ENCODE results near the gene NMRK1.

Gene NMRK1

GRCh38 chr9:75120686-75121085 is 32.7 kb upstream of the NMRK1 start:
- Histone ChIP-seq H3K27ac (ENCODE audit: low read depth in 2 of 2, low read length in 2 of 2) (no peak overlapping the region), H3K36me3 (ENCODE audit: control insufficient read depth in 2 of 2, insufficient read depth in 2 of 2, low read length in 2 of 2) (peaks cover 18% of the 10 kb centered on the region in 2 donors), H3K9ac (ENCODE audit: low read depth in 1 of 2, low read length in 2 of 2) (no peak overlapping the region), H3K4me1 (ENCODE audit: control insufficient read depth in 2 of 2, insufficient read depth in 2 of 2, low read length in 2 of 2) (no peaks in the 10 kb centered on the region), H3K9me3 (ENCODE audit: control insufficient read depth in 2 of 2, low read length in 2 of 2) (no peaks in the 10 kb centered on the region), H3K27me3 (ENCODE audit: control insufficient read depth in 2 of 2, insufficient read depth in 2 of 2, low read length in 2 of 2) (no peaks in the 10 kb centered on the region), H3K4me3 (ENCODE audit: low read length in 2 of 2) (no peak overlapping the region)

- no peaks in the 10 kb centered on the region for H3K27me3 ChIP-seq (ENCODE audit: control insufficient read depth in 2 of 2, insufficient read depth in 2 of 2, low read length in 2 of 2)
- H3K9me3 ChIP-seq (ENCODE audit: control insufficient read depth in 2 of 2, low read length in 2 of 2): no peaks in the 10 kb centered on the region
- peaks cover 18% of the 10 kb centered on the region in 2 donors for H3K36me3 ChIP-seq (ENCODE audit: control insufficient read depth in 2 of 2, insufficient read depth in 2 of 2, low read length in 2 of 2)
- no peak overlapping the region for H3K9ac ChIP-seq (ENCODE audit: low read depth in 1 of 2, low read length in 2 of 2)
- H3K4me3 ChIP-seq (ENCODE audit: low read length in 2 of 2): no peak overlapping the region
- no peaks in the 10 kb centered on the region for H3K4me1 ChIP-seq (ENCODE audit: control insufficient read depth in 2 of 2, insufficient read depth in 2 of 2, low read length in 2 of 2)
- H3K27ac ChIP-seq (ENCODE audit: low read depth in 2 of 2, low read length in 2 of 2): no peak overlapping the region
Measured at GRCh38 chr9:75117564-75117963, 29.6 kb upstream of the NMRK1 start.

- Histone ChIP-seq H3K4me1 (ENCODE audit: control insufficient read depth in 2 of 2, insufficient read depth in 2 of 2, low read length in 2 of 2) (peaks cover 2 to 5% of the 10 kb centered on the region in 2 donors), H3K27ac (ENCODE audit: low read depth in 2 of 2, low read length in 2 of 2) (no peak overlapping the region), H3K4me3 (ENCODE audit: low read length in 2 of 2) (no peak overlapping the region), H3K9me3 (ENCODE audit: control insufficient read depth in 2 of 2, low read length in 2 of 2) (no peaks in the 10 kb centered on the region), H3K9ac (ENCODE audit: low read depth in 1 of 2, low read length in 2 of 2) (no peak overlapping the region), H3K27me3 (ENCODE audit: control insufficient read depth in 2 of 2, insufficient read depth in 2 of 2, low read length in 2 of 2) (no peaks in the 10 kb centered on the region), H3K36me3 (ENCODE audit: control insufficient read depth in 2 of 2, insufficient read depth in 2 of 2, low read length in 2 of 2) (peaks cover 18% of the 10 kb centered on the region in 2 donors)
Measured at GRCh38 chr9:75116306-75116705, 28.4 kb upstream of the NMRK1 start.

GRCh38 chr9:75112789-75113188 is 24.8 kb upstream of the NMRK1 start:
- H3K9me3 ChIP-seq (ENCODE audit: control insufficient read depth in 2 of 2, low read length in 2 of 2): no peaks in the 10 kb centered on the region
- peaks cover 3 to 4% of the 10 kb centered on the region in 2 donors for H3K36me3 ChIP-seq (ENCODE audit: control insufficient read depth in 2 of 2, insufficient read depth in 2 of 2, low read length in 2 of 2)
- peaks cover 8 to 9% of the 10 kb centered on the region in 2 donors for H3K4me1 ChIP-seq (ENCODE audit: control insufficient read depth in 2 of 2, insufficient read depth in 2 of 2, low read length in 2 of 2)
- H3K27me3 ChIP-seq (ENCODE audit: control insufficient read depth in 2 of 2, insufficient read depth in 2 of 2, low read length in 2 of 2): no peaks in the 10 kb centered on the region
- no peak overlapping the region for H3K4me3 ChIP-seq (ENCODE audit: low read length in 2 of 2)
- no peak overlapping the region for H3K9ac ChIP-seq (ENCODE audit: low read depth in 1 of 2, low read length in 2 of 2)
- H3K27ac ChIP-seq (ENCODE audit: low read depth in 2 of 2, low read length in 2 of 2): no peak overlapping the region

- H3K4me3 ChIP-seq (ENCODE audit: low read length in 2 of 2): no peak overlapping the region
- H3K4me1 ChIP-seq (ENCODE audit: control insufficient read depth in 2 of 2, insufficient read depth in 2 of 2, low read length in 2 of 2): peaks cover 8 to 9% of the 10 kb centered on the region in 2 donors
- no peaks in the 10 kb centered on the region for H3K9me3 ChIP-seq (ENCODE audit: control insufficient read depth in 2 of 2, low read length in 2 of 2)
- H3K27me3 ChIP-seq (ENCODE audit: control insufficient read depth in 2 of 2, insufficient read depth in 2 of 2, low read length in 2 of 2): no peaks in the 10 kb centered on the region
- no peaks in the 10 kb centered on the region for H3K36me3 ChIP-seq (ENCODE audit: control insufficient read depth in 2 of 2, insufficient read depth in 2 of 2, low read length in 2 of 2)
- no peak overlapping the region for H3K9ac ChIP-seq (ENCODE audit: low read depth in 1 of 2, low read length in 2 of 2)
- peak overlapping the region; percentile 12 to 64 for H3K27ac ChIP-seq (ENCODE audit: low read depth in 2 of 2, low read length in 2 of 2)
Measured at GRCh38 chr9:75111019-75111622, 23.2 kb upstream of the NMRK1 start.

- Histone ChIP-seq H3K9me3 (ENCODE audit: control insufficient read depth in 2 of 2, low read length in 2 of 2) (no peaks in the 10 kb centered on the region), H3K27me3 (ENCODE audit: control insufficient read depth in 2 of 2, insufficient read depth in 2 of 2, low read length in 2 of 2) (no peaks in the 10 kb centered on the region), H3K4me3 (ENCODE audit: low read length in 2 of 2) (no peak overlapping the region), H3K27ac (ENCODE audit: low read depth in 2 of 2, low read length in 2 of 2) (no peak overlapping the region), H3K36me3 (ENCODE audit: control insufficient read depth in 2 of 2, insufficient read depth in 2 of 2, low read length in 2 of 2) (no peaks in the 10 kb centered on the region), H3K4me1 (ENCODE audit: control insufficient read depth in 2 of 2, insufficient read depth in 2 of 2, low read length in 2 of 2) (peaks cover 8 to 9% of the 10 kb centered on the region in 2 donors), H3K9ac (ENCODE audit: low read depth in 1 of 2, low read length in 2 of 2) (no peak overlapping the region)
Measured at GRCh38 chr9:75109210-75109839, 21.4 kb upstream of the NMRK1 start.

GRCh38 chr9:75108571-75108970 is 20.6 kb upstream of the NMRK1 start:
- Histone ChIP-seq H3K4me1 (ENCODE audit: control insufficient read depth in 2 of 2, insufficient read depth in 2 of 2, low read length in 2 of 2) (peaks cover 8 to 9% of the 10 kb centered on the region in 2 donors), H3K9ac (ENCODE audit: low read depth in 1 of 2, low read length in 2 of 2) (no peak overlapping the region), H3K4me3 (ENCODE audit: low read length in 2 of 2) (no peak overlapping the region), H3K36me3 (ENCODE audit: control insufficient read depth in 2 of 2, insufficient read depth in 2 of 2, low read length in 2 of 2) (no peaks in the 10 kb centered on the region), H3K27me3 (ENCODE audit: control insufficient read depth in 2 of 2, insufficient read depth in 2 of 2, low read length in 2 of 2) (no peaks in the 10 kb centered on the region), H3K9me3 (ENCODE audit: control insufficient read depth in 2 of 2, low read length in 2 of 2) (no peaks in the 10 kb centered on the region), H3K27ac (ENCODE audit: low read depth in 2 of 2, low read length in 2 of 2) (no peak overlapping the region)

GRCh38 chr9:75106857-75107256 is 18.9 kb upstream of the NMRK1 start:
- Histone ChIP-seq H3K4me3 (ENCODE audit: low read length in 2 of 2) (no peak overlapping the region), H3K27ac (ENCODE audit: low read depth in 2 of 2, low read length in 2 of 2) (no peak overlapping the region), H3K4me1 (ENCODE audit: control insufficient read depth in 2 of 2, insufficient read depth in 2 of 2, low read length in 2 of 2) (peaks cover 8 to 9% of the 10 kb centered on the region in 2 donors), H3K9ac (ENCODE audit: low read depth in 1 of 2, low read length in 2 of 2) (no peak overlapping the region), H3K36me3 (ENCODE audit: control insufficient read depth in 2 of 2, insufficient read depth in 2 of 2, low read length in 2 of 2) (no peaks in the 10 kb centered on the region), H3K9me3 (ENCODE audit: control insufficient read depth in 2 of 2, low read length in 2 of 2) (no peaks in the 10 kb centered on the region), H3K27me3 (ENCODE audit: control insufficient read depth in 2 of 2, insufficient read depth in 2 of 2, low read length in 2 of 2) (no peaks in the 10 kb centered on the region)

GRCh38 chr9:75105841-75106240 is 17.9 kb upstream of the NMRK1 start:
- Histone ChIP-seq H3K27ac (ENCODE audit: low read depth in 2 of 2, low read length in 2 of 2) (no peak overlapping the region), H3K4me3 (ENCODE audit: low read length in 2 of 2) (no peak overlapping the region), H3K9me3 (ENCODE audit: control insufficient read depth in 2 of 2, low read length in 2 of 2) (no peaks in the 10 kb centered on the region), H3K36me3 (ENCODE audit: control insufficient read depth in 2 of 2, insufficient read depth in 2 of 2, low read length in 2 of 2) (no peaks in the 10 kb centered on the region), H3K9ac (ENCODE audit: low read depth in 1 of 2, low read length in 2 of 2) (no peak overlapping the region), H3K4me1 (ENCODE audit: control insufficient read depth in 2 of 2, insufficient read depth in 2 of 2, low read length in 2 of 2) (peaks cover 0 to 1% of the 10 kb centered on the region in 2 donors), H3K27me3 (ENCODE audit: control insufficient read depth in 2 of 2, insufficient read depth in 2 of 2, low read length in 2 of 2) (no peaks in the 10 kb centered on the region)

GRCh38 chr9:75105019-75105540 is 17.1 kb upstream of the NMRK1 start:
- no peaks in the 10 kb centered on the region for H3K9me3 ChIP-seq (ENCODE audit: control insufficient read depth in 2 of 2, low read length in 2 of 2)
- no peaks in the 10 kb centered on the region for H3K27me3 ChIP-seq (ENCODE audit: control insufficient read depth in 2 of 2, insufficient read depth in 2 of 2, low read length in 2 of 2)
- H3K9ac ChIP-seq (ENCODE audit: low read depth in 1 of 2, low read length in 2 of 2): no peak overlapping the region
- no peak overlapping the region for H3K4me3 ChIP-seq (ENCODE audit: low read length in 2 of 2)
- no peaks in the 10 kb centered on the region for H3K4me1 ChIP-seq (ENCODE audit: control insufficient read depth in 2 of 2, insufficient read depth in 2 of 2, low read length in 2 of 2)
- no peaks in the 10 kb centered on the region for H3K36me3 ChIP-seq (ENCODE audit: control insufficient read depth in 2 of 2, insufficient read depth in 2 of 2, low read length in 2 of 2)
- H3K27ac ChIP-seq (ENCODE audit: low read depth in 2 of 2, low read length in 2 of 2): no peak overlapping the region
